Stimulated activated CD4-positive, alpha-beta T cell treated with anti-CD3 and anti-CD28 coated beads, TNF-alpha, amount 100 ng/mL, for 48 hours (primary cell): ENCODE data around the gene RFC2.

Source experiments
- DNase-seq, 3 donors: peaks; one replicate each; pipeline ENCODE4 v3.0.0-alpha.2; 2020; ENCODE audit warnings: low read depth in 3 of 3

Gene RFC2

GRCh38 chr7:74254129-74254857 is at the start of gene RFC2:
Gene RFC2 (minus strand): TSS chr7:74254399. CDS start chr7:74254383, 16 bp downstream.
- DNase-seq, result peak; percentile 95 to 97 (median 97)

GRCh38 chr7:74302745-74303221 is 48.6 kb upstream of the RFC2 start:
- no peak for DNase-seq

- no peak for DNase-seq
Observed at GRCh38 chr7:74300926-74301325, 46.7 kb upstream of the RFC2 start.

GRCh38 chr7:74299401-74299800 is 45.2 kb upstream of the RFC2 start:
- no peak for DNase-seq

GRCh38 chr7:74297516-74298233 is 43.5 kb upstream of the RFC2 start:
- DNase-seq, result no peak

GRCh38 chr7:74294191-74294998 is 40.2 kb upstream of the RFC2 start:
- no peak for DNase-seq

- DNase-seq, result no peak
Observed at GRCh38 chr7:74293577-74293908, 39.3 kb upstream of the RFC2 start.

- DNase-seq, result no peak
Observed at GRCh38 chr7:74292757-74293576, 38.8 kb upstream of the RFC2 start.

GRCh38 chr7:74291535-74291934 is 37.3 kb upstream of the RFC2 start:
- no peak for DNase-seq

GRCh38 chr7:74290981-74291441 is 36.8 kb upstream of the RFC2 start:
- DNase-seq, result no peak

GRCh38 chr7:74290553-74290950 is 36.4 kb upstream of the RFC2 start:
- DNase-seq, result no peak

- DNase-seq, result no peak
Observed at GRCh38 chr7:74289659-74290552, 35.7 kb upstream of the RFC2 start.

- DNase-seq, result peak; percentile 52 to 76 (median 64)
Observed at GRCh38 chr7:74289018-74289658, 34.9 kb upstream of the RFC2 start, which contains the start of gene CLIP2. Gene CLIP2 (plus strand): TSS chr7:74289407. CDS start chr7:74317547, 28,140 bp downstream.

GRCh38 chr7:74288034-74288881 is 34.1 kb upstream of the RFC2 start:
- no peak for DNase-seq

- DNase-seq, result no peak
Observed at GRCh38 chr7:74287303-74288033, 33.3 kb upstream of the RFC2 start.

GRCh38 chr7:74286131-74286530 is 31.9 kb upstream of the RFC2 start:
- no peak for DNase-seq

GRCh38 chr7:74284781-74285259 is 30.6 kb upstream of the RFC2 start:
- DNase-seq, result no peak

- DNase-seq, result no peak
Observed at GRCh38 chr7:74283858-74284447, 29.8 kb upstream of the RFC2 start.
